Measurements from ENCODE around the gene KRTAP12-1. TPM values are rescaled to one million over a fixed set of nuclear protein-coding genes. Genes with fewer than 3 reads are reported as not detected.
A peak's percentile ranks its signal among the peaks of the same experiment; 100 is the strongest.
"Not testable (repeated sequence)": the region's sequence is repeated elsewhere in the genome, so short reads cannot be mapped to it uniquely, and the experiment has no call there.

Gene KRTAP12-1
- total RNA-seq, 1 donor from 2014 or later = not detected

GRCh38 chr21:44697172-44697810, 15.3 kb upstream of the KRTAP12-1 start, which contains the start of gene KRTAP10-12:
TSS of gene KRTAP10-12 (plus strand) at chr21:44697172. CDS start at chr21:44697202, 30 bp downstream.
- not testable (repeated sequence) for DNase-seq

- DNase-seq = no peak
These were observed 14.6 kb upstream of the KRTAP12-1 start for GRCh38 chr21:44696572-44696971.

- no peak for DNase-seq
These were observed 13.7 kb upstream of the KRTAP12-1 start for GRCh38 chr21:44695641-44696040.

GRCh38 chr21:44695184-44695583, 13.2 kb upstream of the KRTAP12-1 start:
- no peak for DNase-seq

- DNase-seq = no peak
These were observed 12.8 kb upstream of the KRTAP12-1 start for GRCh38 chr21:44694776-44695175.

GRCh38 chr21:44692798-44693512, 11.0 kb upstream of the KRTAP12-1 start:
- DNase-seq = no peak

GRCh38 chr21:44691686-44692085, 9.7 kb upstream of the KRTAP12-1 start:
- no peak for DNase-seq

GRCh38 chr21:44689740-44690139, 7.8 kb upstream of the KRTAP12-1 start:
- DNase-seq = not testable (repeated sequence)

GRCh38 chr21:44687671-44688070, 5.7 kb upstream of the KRTAP12-1 start:
- DNase-seq = no peak

GRCh38 chr21:44686843-44687561, 5.0 kb upstream of the KRTAP12-1 start:
- DNase-seq = no peak

GRCh38 chr21:44686000-44686781, 4.2 kb upstream of the KRTAP12-1 start:
- DNase-seq = peak; percentile 11

- DNase-seq = not testable (repeated sequence)
These were observed 3.1 kb upstream of the KRTAP12-1 start for GRCh38 chr21:44685050-44685449.

- no peak for DNase-seq
These were observed 2.5 kb upstream of the KRTAP12-1 start for GRCh38 chr21:44684483-44684882.

- DNase-seq = no peak
These were observed 2.1 kb upstream of the KRTAP12-1 start for GRCh38 chr21:44684077-44684476.

GRCh38 chr21:44682580-44683151, 703 bp upstream of the KRTAP12-1 start:
- DNase-seq = no peak

GRCh38 chr21:44681152-44681551, 811 bp downstream of the KRTAP12-1 start:
- no peak for DNase-seq

GRCh38 chr21:44677881-44678280, 4.1 kb downstream of the KRTAP12-1 start:
- DNase-seq = no peak

- no peak for DNase-seq
These were observed 10.1 kb downstream of the KRTAP12-1 start for GRCh38 chr21:44671911-44672310.

- DNase-seq = no peak
These were observed 11.1 kb downstream of the KRTAP12-1 start for GRCh38 chr21:44670642-44671432.

GRCh38 chr21:44667612-44668011, 14.4 kb downstream of the KRTAP12-1 start:
- no peak for DNase-seq

Measured in dermis blood vessel endothelial cell (primary cell).